ENCODE data around the gene AP1B1. TPM values are rescaled to one million over a fixed set of nuclear protein-coding genes. Genes with fewer than 3 reads are reported as not detected.

Gene AP1B1
- total and polyA plus RNA-seq, 11 donors = 18.1 to 74.8 (median 33.8) TPM

GRCh38 chr22:29292379-29292778 is 96.0 kb downstream of the AP1B1 start:
- Histone ChIP-seq H3K9me3 (no peaks in the 10 kb centered on the region), H3K27ac (no peak overlapping the region), H3K27me3 (no peaks in the 10 kb centered on the region), H3K4me1 (peaks cover 0 to 6% (median 0%) of the 10 kb centered on the region in 12 donors), H3K4me3 (no peak overlapping the region), H3K36me3 (peaks cover 9 to 100% (median 100%) of the 10 kb centered on the region in 9 donors)
- no peak for DNase-seq
- ATAC-seq = no peak
- intact Hi-C loops (cut with DNase I) = no loop called here
- no peak for TF ChIP-seq POLR2A (IDR thresholded peaks at IDR 0.05)
- TF ChIP-seq CTCF (IDR thresholded peaks at IDR 0.05) = no peak

GRCh38 chr22:29291215-29291614 is 97.2 kb downstream of the AP1B1 start:
- Histone ChIP-seq H3K4me3 (no peak overlapping the region), H3K27ac (no peak overlapping the region), H3K9me3 (no peaks in the 10 kb centered on the region), H3K36me3 (peaks cover 4 to 100% (median 100%) of the 10 kb centered on the region in 9 donors), H3K4me1 (peaks cover 0 to 6% (median 0%) of the 10 kb centered on the region in 12 donors), H3K27me3 (no peaks in the 10 kb centered on the region)
- intact Hi-C loops (cut with DNase I) = no loop called here
- no peak for DNase-seq
- no peak for ATAC-seq
- TF ChIP-seq POLR2A (IDR thresholded peaks at IDR 0.05) (no peak), CTCF (IDR thresholded peaks at IDR 0.05) (no peak)
- WGBS, 4 donors = 68 to 75% (median 71%) methylated on average over 7 of the region's 7 CpGs

- no peak for TF ChIP-seq CTCF (IDR thresholded peaks at IDR 0.05)
- no peak for TF ChIP-seq POLR2A (IDR thresholded peaks at IDR 0.05)
- Histone ChIP-seq H3K36me3 (peaks cover 4 to 100% (median 100%) of the 10 kb centered on the region in 9 donors), H3K27me3 (no peaks in the 10 kb centered on the region), H3K27ac (no peak overlapping the region), H3K4me3 (no peak overlapping the region), H3K9me3 (no peaks in the 10 kb centered on the region), H3K4me1 (peaks cover 0 to 6% (median 0%) of the 10 kb centered on the region in 12 donors)
- no peak for ATAC-seq
- 66 to 73% (median 69%) methylated on average over 5 of the region's 5 CpGs for WGBS, 4 donors
- intact Hi-C loops (cut with DNase I) = no loop called here
- DNase-seq = no peak
These were observed 98.3 kb downstream of the AP1B1 start for GRCh38 chr22:29290061-29290460.

GRCh38 chr22:29288837-29289236 is 99.5 kb downstream of the AP1B1 start:
- Histone ChIP-seq H3K4me1 (peaks cover 0 to 6% (median 0%) of the 10 kb centered on the region in 12 donors), H3K4me3 (no peak overlapping the region), H3K36me3 (peaks cover 4 to 100% (median 100%) of the 10 kb centered on the region in 9 donors), H3K9me3 (no peaks in the 10 kb centered on the region), H3K27ac (no peak overlapping the region), H3K27me3 (no peaks in the 10 kb centered on the region)
- DNase-seq (no peak), ATAC-seq (no peak)
- TF ChIP-seq POLR2A (IDR thresholded peaks at IDR 0.05) (no peak), CTCF (IDR thresholded peaks at IDR 0.05) (no peak)
- 55 to 68% (median 61%) methylated on average over 2 of the region's 2 CpGs for WGBS, 4 donors
- intact Hi-C loops (cut with DNase I) = no loop called here

Data from heart left ventricle (tissue), 16 donors.